GM12878 (cell line): ENCODE measurements around the gene ARL10. TPM values are rescaled to one million over a fixed set of nuclear protein-coding genes. Genes with fewer than 3 reads are reported as not detected.

ENCODE experiments used
- CHD4 ChIP-seq: fragments of 200-600 bp; sonication (generic); IDR thresholded peaks from 2 replicates; pipeline ENCODE4 v1.6.1; 2016; ENCODE audit warnings: mild to moderate bottlenecking
- DPF2 ChIP-seq: fragments of 450-650 bp; IDR thresholded peaks from 2 replicates; pipeline ENCODE4 v1.6.1; 2017; ENCODE audit warnings: mild to moderate bottlenecking
- KDM1A ChIP-seq: fragments of 200-600 bp; sonication (generic); IDR thresholded peaks from 2 replicates; pipeline ENCODE4 v1.6.1; 2016; ENCODE audit warnings: borderline replicate concordance
- NBN ChIP-seq: fragments of 450-650 bp; IDR thresholded peaks from 2 replicates; pipeline ENCODE4 v1.6.1; 2016
- PAX5 ChIP-seq: IDR thresholded peaks from 2 replicates; pipeline ENCODE4 v1.6.1; 2011; ENCODE audit warnings: low read depth, low read length, borderline replicate concordance
- RUNX3 ChIP-seq: IDR thresholded peaks from 2 replicates; pipeline ENCODE4 v1.6.1; 2012; ENCODE audit warnings: low read length, inconsistent platforms
- SMAD1 ChIP-seq: fragments of 450-650 bp; IDR thresholded peaks from 2 replicates; pipeline ENCODE4 v1.6.1; 2018; ENCODE audit warnings: mild to moderate bottlenecking, low read depth; ENCODE audit not compliant: partially characterized antibody
- ZNF217 ChIP-seq: fragments of 450-650 bp; IDR thresholded peaks from 2 replicates; pipeline ENCODE4 v1.6.1; 2017; ENCODE audit warnings: antibody characterized with exemption, mild to moderate bottlenecking
- polyA plus RNA-seq, 11 experiments: library from polyadenylated mRNA; depleted of rRNA in 4 of 11; unstranded in 6 of 11; stranded (reverse) in 5 of 11; fragments of >200 nt; fragmentation: Nextera tagmentation in 4 of 11; fragmentation: Illumina TruSeq in 1 of 11; extraction: Ambion mirVana in 4 of 11; extraction: Trizol in 1 of 11; gene quantifications; 1 replicate in 1 of 11; 2 replicates in 10 of 11; pipeline versions ENCODE4 v1.2.1 to v1.2.3, GENCODE V29; 2011 to 2016; ENCODE audit warnings: inconsistent platforms in 2 of 11, missing spikeins in 2 of 11, low read depth in 1 of 11
- total RNA-seq, 4 experiments: library from RNA; depleted of rRNA in 3 of 4; stranded (reverse); fragments of >200 nt in 3 of 4; fragmentation: Illumina TruSeq in 1 of 4; extraction: Trizol in 1 of 4; gene quantifications; 2 replicates each; pipeline versions ENCODE4 v1.2.1 to v1.2.3, GENCODE V29; 2013 to 2021
- TF ChIP-seq, protein P1 (sequence below): fragments of 150-350 bp; IDR thresholded peaks from 2 replicates; pipeline ENCODE4 v1.6.1; 2014; ENCODE audit warnings: mild to moderate bottlenecking, low read depth, low read length
- TF ChIP-seq, protein P2 (sequence below): IDR thresholded peaks from 2 replicates; pipeline ENCODE4 v1.6.1; 2011; ENCODE audit warnings: low read depth, mild to moderate bottlenecking, low read length, moderate library complexity, borderline replicate concordance; ENCODE audit errors: extremely low read depth
- TF ChIP-seq, protein P3 (sequence below): fragments of 450-650 bp; IDR thresholded peaks from 2 replicates; pipeline ENCODE4 v1.6.1; 2017; ENCODE audit warnings: mild to moderate bottlenecking, low read depth, inconsistent platforms; ENCODE audit not compliant: poor library complexity, severe bottlenecking
- TF ChIP-seq, protein P4 (sequence below): fragments of 450-650 bp; IDR thresholded peaks from 2 replicates; pipeline ENCODE4 v1.6.1; 2018; ENCODE audit warnings: mild to moderate bottlenecking, low read depth, moderate library complexity; ENCODE audit not compliant: partially characterized antibody

ARL10 gene
- total and polyA plus RNA-seq, 10 of the 15 experiments (the other 5 are each of a cell fraction or from before 2014, with no cell fraction given), result 0.44 to 6.4 (median 2.4) TPM

DNA sequence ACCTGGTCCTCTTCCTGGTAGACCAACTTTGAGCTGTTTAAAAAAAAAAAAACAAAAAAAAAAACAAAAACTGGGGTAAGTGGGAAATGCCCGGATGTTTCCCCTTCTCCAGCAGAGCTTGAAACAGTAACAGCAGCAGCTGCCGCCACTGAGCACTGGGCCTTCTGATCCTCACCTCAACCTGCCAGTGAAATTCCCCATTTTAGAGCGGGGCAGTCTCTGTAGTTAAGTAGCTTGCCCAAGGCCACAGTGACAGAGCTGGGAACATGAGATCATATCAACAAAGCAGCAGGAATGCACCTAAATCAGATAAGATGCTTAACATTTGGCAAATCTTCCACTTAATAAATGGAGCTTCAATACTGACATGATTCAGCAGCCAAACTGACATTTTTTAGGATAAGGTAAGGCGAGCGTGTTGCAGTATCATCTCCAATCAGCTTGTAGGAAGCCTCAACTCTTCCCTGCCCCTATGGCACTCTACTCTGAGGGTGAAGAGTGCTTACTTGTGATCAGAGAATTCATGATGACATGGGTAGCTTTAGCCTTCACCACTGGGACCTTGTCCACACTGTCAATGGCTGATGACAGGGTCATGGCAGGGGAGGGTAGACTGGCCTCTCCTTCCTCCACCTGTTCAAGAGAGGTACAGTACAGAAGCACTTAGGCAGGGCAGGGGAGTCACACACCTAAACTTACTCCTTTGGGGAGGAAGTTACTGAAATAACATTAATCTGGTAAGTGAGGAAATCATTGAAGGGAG, 13.0 kb upstream of the ARL10 start (continued):
- TF ChIP-seq, protein P1, sequence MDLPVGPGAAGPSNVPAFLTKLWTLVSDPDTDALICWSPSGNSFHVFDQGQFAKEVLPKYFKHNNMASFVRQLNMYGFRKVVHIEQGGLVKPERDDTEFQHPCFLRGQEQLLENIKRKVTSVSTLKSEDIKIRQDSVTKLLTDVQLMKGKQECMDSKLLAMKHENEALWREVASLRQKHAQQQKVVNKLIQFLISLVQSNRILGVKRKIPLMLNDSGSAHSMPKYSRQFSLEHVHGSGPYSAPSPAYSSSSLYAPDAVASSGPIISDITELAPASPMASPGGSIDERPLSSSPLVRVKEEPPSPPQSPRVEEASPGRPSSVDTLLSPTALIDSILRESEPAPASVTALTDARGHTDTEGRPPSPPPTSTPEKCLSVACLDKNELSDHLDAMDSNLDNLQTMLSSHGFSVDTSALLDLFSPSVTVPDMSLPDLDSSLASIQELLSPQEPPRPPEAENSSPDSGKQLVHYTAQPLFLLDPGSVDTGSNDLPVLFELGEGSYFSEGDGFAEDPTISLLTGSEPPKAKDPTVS, result no peak
- TF ChIP-seq ZNF217 (no peak), CHD4 (no peak), PAX5 (0 out of 2 replicates have a peak, but pooled peaks have one; percentile 41), KDM1A (no peak), RUNX3 (peak; percentile 36; the same call in 1 of the 2 replicates), SMAD1 (no peak), DPF2 (no peak), NBN (no peak)
- TF ChIP-seq, protein P2, sequence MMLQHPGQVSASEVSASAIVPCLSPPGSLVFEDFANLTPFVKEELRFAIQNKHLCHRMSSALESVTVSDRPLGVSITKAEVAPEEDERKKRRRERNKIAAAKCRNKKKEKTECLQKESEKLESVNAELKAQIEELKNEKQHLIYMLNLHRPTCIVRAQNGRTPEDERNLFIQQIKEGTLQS, result no peak
- TF ChIP-seq, protein P3, sequence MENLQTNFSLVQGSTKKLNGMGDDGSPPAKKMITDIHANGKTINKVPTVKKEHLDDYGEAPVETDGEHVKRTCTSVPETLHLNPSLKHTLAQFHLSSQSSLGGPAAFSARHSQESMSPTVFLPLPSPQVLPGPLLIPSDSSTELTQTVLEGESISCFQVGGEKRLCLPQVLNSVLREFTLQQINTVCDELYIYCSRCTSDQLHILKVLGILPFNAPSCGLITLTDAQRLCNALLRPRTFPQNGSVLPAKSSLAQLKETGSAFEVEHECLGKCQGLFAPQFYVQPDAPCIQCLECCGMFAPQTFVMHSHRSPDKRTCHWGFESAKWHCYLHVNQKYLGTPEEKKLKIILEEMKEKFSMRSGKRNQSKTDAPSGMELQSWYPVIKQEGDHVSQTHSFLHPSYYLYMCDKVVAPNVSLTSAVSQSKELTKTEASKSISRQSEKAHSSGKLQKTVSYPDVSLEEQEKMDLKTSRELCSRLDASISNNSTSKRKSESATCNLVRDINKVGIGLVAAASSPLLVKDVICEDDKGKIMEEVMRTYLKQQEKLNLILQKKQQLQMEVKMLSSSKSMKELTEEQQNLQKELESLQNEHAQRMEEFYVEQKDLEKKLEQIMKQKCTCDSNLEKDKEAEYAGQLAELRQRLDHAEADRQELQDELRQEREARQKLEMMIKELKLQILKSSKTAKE, result no peak
- TF ChIP-seq, protein P4, sequence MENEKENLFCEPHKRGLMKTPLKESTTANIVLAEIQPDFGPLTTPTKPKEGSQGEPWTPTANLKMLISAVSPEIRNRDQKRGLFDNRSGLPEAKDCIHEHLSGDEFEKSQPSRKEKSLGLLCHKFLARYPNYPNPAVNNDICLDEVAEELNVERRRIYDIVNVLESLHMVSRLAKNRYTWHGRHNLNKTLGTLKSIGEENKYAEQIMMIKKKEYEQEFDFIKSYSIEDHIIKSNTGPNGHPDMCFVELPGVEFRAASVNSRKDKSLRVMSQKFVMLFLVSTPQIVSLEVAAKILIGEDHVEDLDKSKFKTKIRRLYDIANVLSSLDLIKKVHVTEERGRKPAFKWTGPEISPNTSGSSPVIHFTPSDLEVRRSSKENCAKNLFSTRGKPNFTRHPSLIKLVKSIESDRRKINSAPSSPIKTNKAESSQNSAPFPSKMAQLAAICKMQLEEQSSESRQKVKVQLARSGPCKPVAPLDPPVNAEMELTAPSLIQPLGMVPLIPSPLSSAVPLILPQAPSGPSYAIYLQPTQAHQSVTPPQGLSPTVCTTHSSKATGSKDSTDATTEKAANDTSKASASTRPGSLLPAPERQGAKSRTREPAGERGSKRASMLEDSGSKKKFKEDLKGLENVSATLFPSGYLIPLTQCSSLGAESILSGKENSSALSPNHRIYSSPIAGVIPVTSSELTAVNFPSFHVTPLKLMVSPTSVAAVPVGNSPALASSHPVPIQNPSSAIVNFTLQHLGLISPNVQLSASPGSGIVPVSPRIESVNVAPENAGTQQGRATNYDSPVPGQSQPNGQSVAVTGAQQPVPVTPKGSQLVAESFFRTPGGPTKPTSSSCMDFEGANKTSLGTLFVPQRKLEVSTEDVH, result no peak
